Measurements from ENCODE around the gene CD177.

DNA sequence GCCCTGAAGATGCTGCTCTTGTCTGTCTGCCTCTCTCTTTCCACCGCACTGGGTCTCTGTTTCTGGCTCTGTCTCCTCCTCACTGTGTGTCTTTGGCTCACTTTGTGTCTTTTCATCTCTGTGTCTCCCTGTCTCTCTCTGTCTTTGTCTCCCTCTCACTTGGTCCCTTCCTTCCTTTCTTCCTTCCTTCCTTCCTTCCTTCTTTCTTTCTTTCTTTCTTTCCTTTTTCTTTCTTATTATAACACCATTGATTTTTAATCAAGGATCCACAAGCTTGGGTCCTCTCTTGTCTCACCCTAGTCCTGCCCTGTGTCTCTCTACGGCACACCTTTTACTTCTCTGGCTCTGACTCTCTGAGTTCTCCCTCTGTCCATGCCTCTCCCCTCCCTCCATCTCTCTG, 14.3 kb downstream of the CD177 start:
- TF ChIP-seq YY1 (IDR thresholded peaks at IDR 0.05; ENCODE audit: insufficient read depth, insufficient read length), result no peak
- TF ChIP-seq ZNF274 (IDR thresholded peaks at IDR 0.05; ENCODE audit: low read depth, low read length), result no peak
- no peak for TF ChIP-seq SUZ12 (IDR thresholded peaks at IDR 0.05; ENCODE audit: extremely low read depth, insufficient read depth, insufficient read length)

Measured in NT2/D1 (cell line).